ENCODE data around the gene DHCR24.

Gene DHCR24

GRCh38 chr1:54843449-54843848 is 43.5 kb downstream of the DHCR24 start:
- Histone ChIP-seq H3K27ac (ENCODE audit: low read length) (no peak overlapping the region), H3K27me3 (replicated peaks; ENCODE audit: insufficient read depth, low read length) (no peaks in the 10 kb centered on the region), H2AFZ (ENCODE audit: low read length) (no peak overlapping the region), H3K79me2 (ENCODE audit: low read length) (no peaks in the 10 kb centered on the region), H3K9me2 (replicated peaks; ENCODE audit: insufficient read depth, low read length) (no peaks in the 10 kb centered on the region), H3K9me3 (replicated peaks; ENCODE audit: insufficient read depth, low read length) (no peaks in the 10 kb centered on the region), H3F3A (ENCODE audit: insufficient read depth, low read length) (no peaks in the 10 kb centered on the region), H3K4me2 (ENCODE audit: low read depth, low read length) (no peak overlapping the region), H3K4me3 (ENCODE audit: low read length) (no peak overlapping the region), H4K20me1 (ENCODE audit: insufficient read depth, low read length) (no peaks in the 10 kb centered on the region), H3K36me3 (replicated peaks; ENCODE audit: insufficient read depth, low read length) (no peaks in the 10 kb centered on the region), H3K9ac (ENCODE audit: low read length) (no peak overlapping the region), H3K4me1 (ENCODE audit: low read length) (no peaks in the 10 kb centered on the region)
- no peak for TF ChIP-seq EZH2phosphoT487 (IDR thresholded peaks at IDR 0.05; ENCODE audit: low read length)
- no peak for DNase-seq

GRCh38 chr1:54842963-54843362 is 44.0 kb downstream of the DHCR24 start:
- Histone ChIP-seq H3K4me2 (ENCODE audit: low read depth, low read length) (no peak overlapping the region), H3K9ac (ENCODE audit: low read length) (no peak overlapping the region), H3K79me2 (ENCODE audit: low read length) (no peaks in the 10 kb centered on the region), H3F3A (ENCODE audit: insufficient read depth, low read length) (no peaks in the 10 kb centered on the region), H3K27ac (ENCODE audit: low read length) (no peak overlapping the region), H3K9me2 (replicated peaks; ENCODE audit: insufficient read depth, low read length) (no peaks in the 10 kb centered on the region), H3K27me3 (replicated peaks; ENCODE audit: insufficient read depth, low read length) (no peaks in the 10 kb centered on the region), H2AFZ (ENCODE audit: low read length) (no peak overlapping the region), H4K20me1 (ENCODE audit: insufficient read depth, low read length) (no peaks in the 10 kb centered on the region), H3K9me3 (replicated peaks; ENCODE audit: insufficient read depth, low read length) (no peaks in the 10 kb centered on the region), H3K36me3 (replicated peaks; ENCODE audit: insufficient read depth, low read length) (no peaks in the 10 kb centered on the region), H3K4me1 (ENCODE audit: low read length) (no peaks in the 10 kb centered on the region), H3K4me3 (ENCODE audit: low read length) (no peak overlapping the region)
- TF ChIP-seq EZH2 (optimal IDR thresholded peaks at IDR 0.05; ENCODE audit: low read depth, low read length) (no peak), CTCF (IDR thresholded peaks at IDR 0.05; ENCODE audit: low read length) (no peak), EZH2phosphoT487 (IDR thresholded peaks at IDR 0.05; ENCODE audit: low read length) (no peak)
- no peak for DNase-seq

GRCh38 chr1:54842206-54842915 is 44.6 kb downstream of the DHCR24 start:
- Histone ChIP-seq H3K79me2 (ENCODE audit: low read length) (no peaks in the 10 kb centered on the region), H3K27me3 (replicated peaks; ENCODE audit: insufficient read depth, low read length) (no peaks in the 10 kb centered on the region), H3F3A (ENCODE audit: insufficient read depth, low read length) (no peaks in the 10 kb centered on the region), H2AFZ (ENCODE audit: low read length) (no peak overlapping the region), H3K27ac (ENCODE audit: low read length) (no peak overlapping the region), H3K4me3 (ENCODE audit: low read length) (no peak overlapping the region), H3K4me1 (ENCODE audit: low read length) (no peaks in the 10 kb centered on the region), H3K9ac (ENCODE audit: low read length) (no peak overlapping the region), H3K9me2 (replicated peaks; ENCODE audit: insufficient read depth, low read length) (no peaks in the 10 kb centered on the region), H3K9me3 (replicated peaks; ENCODE audit: insufficient read depth, low read length) (no peaks in the 10 kb centered on the region), H3K4me2 (ENCODE audit: low read depth, low read length) (no peak overlapping the region), H3K36me3 (replicated peaks; ENCODE audit: insufficient read depth, low read length) (no peaks in the 10 kb centered on the region), H4K20me1 (ENCODE audit: insufficient read depth, low read length) (no peaks in the 10 kb centered on the region)
- no peak for DNase-seq
- no peak for TF ChIP-seq EZH2 (optimal IDR thresholded peaks at IDR 0.05; ENCODE audit: low read depth, low read length)
- no peak for TF ChIP-seq CTCF (IDR thresholded peaks at IDR 0.05; ENCODE audit: low read length)
- TF ChIP-seq EZH2phosphoT487 (IDR thresholded peaks at IDR 0.05; ENCODE audit: low read length), result no peak

GRCh38 chr1:54839824-54840223 is 47.2 kb downstream of the DHCR24 start:
- Histone ChIP-seq H3K36me3 (replicated peaks; ENCODE audit: insufficient read depth, low read length) (no peaks in the 10 kb centered on the region), H3K4me2 (ENCODE audit: low read depth, low read length) (no peak overlapping the region), H3K9me2 (replicated peaks; ENCODE audit: insufficient read depth, low read length) (no peaks in the 10 kb centered on the region), H2AFZ (ENCODE audit: low read length) (no peak overlapping the region), H3F3A (ENCODE audit: insufficient read depth, low read length) (no peaks in the 10 kb centered on the region), H3K9ac (ENCODE audit: low read length) (no peak overlapping the region), H3K4me1 (ENCODE audit: low read length) (no peaks in the 10 kb centered on the region), H3K9me3 (replicated peaks; ENCODE audit: insufficient read depth, low read length) (no peaks in the 10 kb centered on the region), H3K27ac (ENCODE audit: low read length) (no peak overlapping the region), H4K20me1 (ENCODE audit: insufficient read depth, low read length) (no peaks in the 10 kb centered on the region), H3K27me3 (replicated peaks; ENCODE audit: insufficient read depth, low read length) (no peaks in the 10 kb centered on the region), H3K4me3 (ENCODE audit: low read length) (no peak overlapping the region), H3K79me2 (ENCODE audit: low read length) (no peaks in the 10 kb centered on the region)
- no peak for TF ChIP-seq CTCF (IDR thresholded peaks at IDR 0.05; ENCODE audit: low read length)
- TF ChIP-seq EZH2 (optimal IDR thresholded peaks at IDR 0.05; ENCODE audit: low read depth, low read length), result no peak
- TF ChIP-seq EZH2phosphoT487 (IDR thresholded peaks at IDR 0.05; ENCODE audit: low read length), result no peak
- no peak for DNase-seq
